ENCODE measurements around the gene KIF22. TPM values are rescaled to one million over a fixed set of nuclear protein-coding genes. Genes with fewer than 3 reads are reported as not detected.
"Not testable (repeated sequence)": the region's sequence is repeated elsewhere in the genome, so short reads cannot be mapped to it uniquely, and the experiment has no call there.

Gene KIF22
- total RNA-seq, 3 donors from 2014 or later, result 24.7 to 56.2 (median 53.0) TPM

DNA sequence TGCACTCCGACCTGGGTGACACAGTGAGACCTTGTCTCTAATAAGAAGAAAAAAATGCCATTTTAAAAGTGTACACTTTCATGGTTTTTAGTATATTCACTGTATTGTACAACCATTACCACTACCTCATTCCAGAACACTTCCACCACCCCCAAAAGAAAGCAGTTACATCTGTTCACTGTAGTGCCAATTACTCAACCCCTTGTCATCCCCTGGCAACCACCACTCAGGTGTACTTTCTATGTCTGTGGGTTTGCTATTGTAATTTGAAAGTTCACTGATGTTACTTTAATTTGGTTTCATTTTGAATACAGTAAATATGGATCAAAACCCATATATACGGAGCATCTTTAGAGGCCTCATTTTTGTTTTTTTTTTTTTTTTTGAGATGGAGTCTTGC is 6.4 kb upstream of the KIF22 start:
- TF ChIP-seq CTCF (IDR thresholded peaks at IDR 0.05), result no peak
- intact Hi-C loops (cut with DNase I, micrococcal nuclease), result no loop called here
- no peaks in the 10 kb centered on the region for H3K4me1 ChIP-seq (ENCODE audit: low read depth)
- H3K9me3 ChIP-seq, result no peaks in the 10 kb centered on the region
- ATAC-seq (no peak), DNase-seq (no peak)
- no peak overlapping the region for H3K4me3 ChIP-seq
- H3K36me3 ChIP-seq (ENCODE audit: low read depth), result no peaks in the 10 kb centered on the region

- TF ChIP-seq CTCF (IDR thresholded peaks at IDR 0.05), result peak; percentile 42
- Histone ChIP-seq H3K36me3 (ENCODE audit: low read depth) (no peaks in the 10 kb centered on the region), H3K4me1 (ENCODE audit: low read depth) (peaks cover 4% of the 10 kb centered on the region), H3K9me3 (no peaks in the 10 kb centered on the region), H3K4me3 (no peak overlapping the region)
- ATAC-seq, result peak; percentile 70
- peak; percentile 57 to 81 (median 71) for DNase-seq
- intact Hi-C loops (cut with DNase I, micrococcal nuclease), result no loop called here
Measured at GRCh38 chr16:29784901-29785500, 5.5 kb upstream of the KIF22 start.

DNA sequence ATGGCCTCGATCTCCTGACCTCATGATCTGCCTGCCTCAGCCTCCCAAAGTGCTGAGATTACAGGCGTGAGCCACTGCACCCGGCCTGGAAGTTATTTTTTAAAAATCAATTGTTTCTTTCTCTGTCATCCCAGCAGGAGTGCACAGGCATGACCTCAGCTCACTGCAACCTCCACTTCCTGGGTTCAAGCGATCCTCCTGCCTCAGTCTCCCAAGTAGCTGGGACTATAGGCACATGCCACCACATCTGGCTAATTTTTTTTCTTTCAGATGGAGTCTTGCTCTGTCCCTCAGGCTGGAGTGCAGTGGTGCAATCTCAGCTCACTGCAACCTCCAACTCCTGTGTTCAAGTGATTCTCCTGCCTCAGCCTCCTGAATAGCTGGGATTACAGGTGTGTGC is 3.4 kb upstream of the KIF22 start:
- DNase-seq; intact Hi-C loops (cut with DNase I, micrococcal nuclease); ATAC-seq; H3K36me3 ChIP-seq (ENCODE audit: low read depth); H3K4me3 ChIP-seq; H3K9me3 ChIP-seq: not testable (repeated sequence)
- H3K4me1 ChIP-seq (ENCODE audit: low read depth), result peaks cover 17% of the 10 kb centered on the region

GRCh38 chr16:29789775-29790182 is 772 bp upstream of the KIF22 start:
- DNase-seq (peak in 2 of 3 donors; percentile 58 to 65), ATAC-seq (peak; percentile 0)
- Histone ChIP-seq H3K4me3 (peak overlapping the region; percentile 58), H3K4me1 (ENCODE audit: low read depth) (peaks cover 24% of the 10 kb centered on the region), H3K36me3 (ENCODE audit: low read depth) (no peaks in the 10 kb centered on the region), H3K9me3 (no peaks in the 10 kb centered on the region)
- no peak for TF ChIP-seq CTCF (IDR thresholded peaks at IDR 0.05)
- intact Hi-C loops (cut with DNase I, micrococcal nuclease), result no loop called here

- peaks cover 24% of the 10 kb centered on the region for H3K4me1 ChIP-seq (ENCODE audit: low read depth)
- intact Hi-C loops (cut with DNase I, micrococcal nuclease), result no loop called here
- ATAC-seq, result peak; percentile 16
Measured at GRCh38 chr16:29790949-29791844, 646 bp downstream of the KIF22 start.

More at GRCh38 chr16:29790949-29791844, 646 bp downstream of the KIF22 start:
- no peak for DNase-seq
- Histone ChIP-seq H3K9me3 (no peaks in the 10 kb centered on the region), H3K4me3 (peak overlapping the region; percentile 58), H3K36me3 (ENCODE audit: low read depth) (no peaks in the 10 kb centered on the region)
- TF ChIP-seq CTCF (IDR thresholded peaks at IDR 0.05), result no peak

All from mucosa of descending colon (tissue), 3 donors.